HPDE6-E6E7 (cell line): ENCODE results near the gene CLIC3.
A peak's percentile ranks its signal among the peaks of the same experiment; 100 is the strongest.

Source experiments
- DNase-seq: peaks from one replicate; pipeline ENCODE4 v3.0.0; 2011; ENCODE audit warnings: missing footprints; ENCODE audit errors: extremely low spot score

CLIC3 gene

DNA sequence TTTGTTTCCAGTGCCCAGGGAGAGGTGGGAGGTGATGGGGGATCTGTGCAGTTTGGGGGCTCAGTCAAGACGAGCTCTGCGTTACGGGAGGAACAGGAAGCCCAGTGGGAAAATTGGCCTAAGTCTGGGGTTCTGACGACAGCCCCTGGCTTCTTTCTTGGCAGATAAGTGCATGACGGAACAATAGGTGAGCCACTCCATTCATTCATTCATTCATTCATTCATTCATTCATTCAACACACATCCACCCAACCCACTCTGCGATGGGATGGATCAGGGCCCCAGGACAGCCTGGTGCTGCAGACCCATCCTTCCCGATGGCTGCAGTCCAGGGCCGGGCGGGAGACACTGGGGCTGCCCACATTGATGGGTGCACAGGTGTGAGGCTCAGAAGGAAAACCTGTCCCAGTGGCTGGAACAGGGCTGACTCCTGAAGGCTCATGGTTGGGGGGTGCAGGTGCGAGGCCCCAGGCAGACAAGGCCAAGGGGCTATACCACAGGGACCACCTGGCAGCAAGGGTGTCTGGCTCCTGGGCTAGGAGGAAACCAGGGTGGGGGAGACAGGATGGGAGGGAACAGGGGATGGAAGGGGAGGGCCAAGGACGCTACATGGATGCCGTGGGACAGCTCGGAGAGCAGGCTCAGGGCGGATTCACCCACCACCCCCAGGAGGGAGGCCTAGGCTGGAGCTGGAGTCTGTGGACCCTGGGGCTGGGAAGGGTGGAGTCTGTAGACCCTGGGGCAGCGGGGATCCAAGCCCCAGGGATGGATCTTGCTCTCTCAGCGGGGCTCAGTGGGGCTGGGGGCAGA is 15.5 kb downstream of the CLIC3 start:
- no peak for DNase-seq

DNA sequence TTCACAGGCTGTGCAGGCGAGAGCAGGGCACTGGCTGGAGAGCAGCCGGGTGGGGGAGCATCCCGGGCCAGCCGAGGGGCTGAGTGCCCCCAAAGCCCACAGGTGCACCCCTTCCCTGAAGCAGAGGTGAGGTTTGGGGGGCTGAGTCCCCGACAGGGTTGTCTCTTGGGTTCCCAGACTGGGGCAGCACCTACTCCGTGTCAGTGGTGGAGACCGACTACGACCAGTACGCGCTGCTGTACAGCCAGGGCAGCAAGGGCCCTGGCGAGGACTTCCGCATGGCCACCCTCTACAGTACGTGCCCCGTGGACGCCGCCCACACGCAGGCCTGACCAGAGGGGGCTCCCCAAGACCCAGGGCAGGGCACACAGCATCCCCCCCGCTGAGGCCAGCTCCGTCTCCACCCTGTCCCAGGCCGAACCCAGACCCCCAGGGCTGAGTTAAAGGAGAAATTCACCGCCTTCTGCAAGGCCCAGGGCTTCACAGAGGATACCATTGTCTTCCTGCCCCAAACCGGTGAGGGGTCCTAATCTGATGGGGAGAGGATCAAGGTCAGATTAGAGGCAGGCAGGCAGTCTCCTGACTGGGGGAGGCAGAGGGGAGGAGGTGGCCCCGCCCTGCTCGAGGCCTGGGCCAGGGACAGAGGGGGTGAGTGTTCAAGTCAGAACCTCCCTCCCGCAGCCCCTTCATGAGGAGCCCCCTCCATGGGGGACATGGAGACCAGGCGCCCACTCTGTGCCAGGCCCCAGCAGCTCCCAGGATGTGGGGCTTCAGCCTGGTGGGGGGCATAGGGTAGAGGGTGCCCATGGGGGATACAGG is 16.4 kb downstream of the CLIC3 start:
- no peak for DNase-seq

DNA sequence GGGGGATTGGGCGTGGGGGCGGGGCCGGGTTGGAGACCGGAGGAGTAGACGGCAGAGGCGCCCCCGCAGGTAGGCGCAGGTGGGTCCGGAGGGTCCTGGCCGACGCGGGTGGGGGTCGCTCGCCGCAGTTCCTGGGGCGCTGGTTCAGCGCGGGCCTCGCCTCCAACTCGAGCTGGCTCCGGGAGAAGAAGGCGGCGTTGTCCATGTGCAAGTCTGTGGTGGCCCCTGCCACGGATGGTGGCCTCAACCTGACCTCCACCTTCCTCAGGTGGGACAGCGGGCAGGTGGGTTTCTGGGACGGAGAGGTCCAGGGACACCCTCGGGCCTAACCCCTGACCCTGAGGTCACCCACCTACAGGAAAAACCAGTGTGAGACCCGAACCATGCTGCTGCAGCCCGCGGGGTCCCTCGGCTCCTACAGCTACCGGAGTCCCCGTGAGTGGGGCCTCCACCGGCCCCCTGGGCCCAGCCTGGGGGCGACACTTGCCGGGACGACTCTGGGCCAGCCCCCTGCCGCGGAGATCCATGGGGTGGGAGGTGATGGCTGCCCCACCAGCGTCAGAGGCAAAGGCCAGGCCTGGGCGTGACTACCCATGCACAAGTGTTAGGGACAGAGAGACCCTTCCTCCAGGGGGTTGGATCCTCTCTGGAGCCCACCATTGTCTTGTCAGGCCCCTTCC is 17.4 kb downstream of the CLIC3 start:
- DNase-seq = no peak

DNA sequence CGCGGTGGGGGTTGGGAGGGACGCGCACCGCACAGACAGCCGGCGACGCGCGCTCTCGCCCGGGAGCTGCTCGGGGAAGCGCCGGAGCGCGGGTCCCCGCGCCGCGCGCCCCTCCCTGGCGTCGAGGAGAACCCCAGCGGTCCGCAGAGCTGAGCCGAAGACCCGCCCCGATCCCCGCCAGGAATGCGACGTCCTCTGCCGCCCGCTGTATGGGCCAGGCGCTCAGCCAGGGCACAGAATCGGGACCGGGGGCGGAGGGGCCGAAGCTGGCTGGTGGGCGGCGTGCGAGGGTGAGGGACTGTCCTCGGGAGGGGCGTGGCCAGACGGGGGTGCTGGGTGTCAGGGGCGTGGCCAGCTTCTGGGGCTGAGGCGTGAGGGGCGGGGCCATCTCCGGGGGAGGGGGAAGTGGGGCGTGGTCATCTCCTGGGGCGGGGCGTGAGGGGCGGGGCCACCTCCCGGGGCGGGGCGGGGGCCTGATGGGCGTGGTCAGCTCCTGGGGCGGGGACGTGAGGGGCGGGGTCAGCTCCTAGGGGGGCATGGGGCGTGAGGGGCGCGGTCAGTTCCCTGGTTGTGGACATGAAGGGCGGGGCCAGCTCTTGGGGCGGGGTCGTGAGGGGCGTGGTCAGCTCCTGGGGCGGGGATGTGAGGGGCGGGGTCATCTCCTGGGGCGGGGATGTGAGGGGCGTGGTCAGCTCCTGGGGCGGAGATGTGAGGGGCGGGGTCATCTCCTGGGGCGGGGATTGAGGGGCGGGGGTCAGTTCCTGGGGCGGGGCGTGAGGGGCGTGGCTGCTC is 18.1 kb downstream of the CLIC3 start:
- DNase-seq = peak; percentile 79

DNA sequence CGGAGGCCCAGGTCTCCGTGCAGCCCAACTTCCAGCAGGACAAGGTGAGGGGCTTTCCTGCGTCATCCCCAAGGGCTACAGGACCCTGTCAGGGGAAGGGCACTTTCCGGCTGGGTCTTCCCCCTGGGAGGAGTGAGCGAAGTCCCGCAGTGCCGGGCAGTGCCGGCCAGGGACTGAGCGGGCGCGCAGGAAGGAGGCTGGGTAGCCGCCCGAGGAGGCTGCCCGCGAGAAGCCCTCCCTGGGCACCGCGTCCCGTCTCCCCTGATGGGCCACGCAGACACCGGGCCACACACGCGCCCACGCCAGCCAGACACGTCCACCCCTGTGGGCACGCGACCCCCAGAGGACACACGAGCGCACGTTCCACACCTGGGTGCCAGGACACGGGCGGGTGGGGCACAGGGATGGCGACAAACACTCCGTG is 18.7 kb downstream of the CLIC3 start:
- DNase-seq = no peak

DNA sequence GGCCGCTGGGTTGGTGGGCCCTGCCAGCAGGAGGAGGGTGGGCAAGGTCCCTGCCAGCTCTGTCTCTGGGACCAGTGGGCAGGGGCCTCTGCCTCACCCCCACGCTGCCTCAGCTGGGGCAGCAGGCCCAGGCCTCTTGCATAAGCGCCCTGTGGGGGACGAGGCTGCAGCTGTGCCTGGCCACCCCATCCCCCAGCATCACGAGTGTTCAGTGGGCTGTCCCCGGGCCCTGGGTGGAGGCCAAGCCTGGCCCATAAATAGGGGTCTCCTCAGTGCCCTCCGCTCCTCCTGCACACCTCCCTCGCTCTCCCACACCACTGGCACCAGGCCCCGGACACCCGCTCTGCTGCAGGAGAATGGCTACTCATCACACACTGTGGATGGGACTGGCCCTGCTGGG is 19.1 kb downstream of the CLIC3 start, which contains the start of gene PTGDS:
Gene PTGDS (plus strand): TSS at position 282 of the 400 bp plus-strand sequence. CDS start 75 bp downstream, at position 357.
- no peak for DNase-seq

DNA sequence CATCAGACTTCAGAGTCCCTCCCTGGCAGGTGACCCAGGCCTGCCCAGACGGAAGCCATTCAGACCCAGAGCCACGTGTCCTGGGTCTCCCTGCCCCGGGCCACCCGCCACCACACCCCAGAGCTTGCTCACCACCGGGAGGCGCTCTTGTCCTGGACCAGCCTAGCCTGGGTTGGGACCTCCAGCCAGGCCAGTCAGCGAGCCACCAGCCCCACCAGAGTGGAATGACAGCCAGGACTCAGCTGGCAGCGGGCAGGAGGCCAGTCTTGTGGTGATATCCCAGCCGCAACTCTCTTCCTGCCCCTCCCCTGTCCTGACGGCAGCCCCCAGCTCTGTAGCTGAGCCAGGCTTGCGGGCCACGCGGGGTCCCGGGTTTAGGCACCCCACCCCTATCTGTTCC is 20.7 kb downstream of the CLIC3 start:
- no peak for DNase-seq

DNA sequence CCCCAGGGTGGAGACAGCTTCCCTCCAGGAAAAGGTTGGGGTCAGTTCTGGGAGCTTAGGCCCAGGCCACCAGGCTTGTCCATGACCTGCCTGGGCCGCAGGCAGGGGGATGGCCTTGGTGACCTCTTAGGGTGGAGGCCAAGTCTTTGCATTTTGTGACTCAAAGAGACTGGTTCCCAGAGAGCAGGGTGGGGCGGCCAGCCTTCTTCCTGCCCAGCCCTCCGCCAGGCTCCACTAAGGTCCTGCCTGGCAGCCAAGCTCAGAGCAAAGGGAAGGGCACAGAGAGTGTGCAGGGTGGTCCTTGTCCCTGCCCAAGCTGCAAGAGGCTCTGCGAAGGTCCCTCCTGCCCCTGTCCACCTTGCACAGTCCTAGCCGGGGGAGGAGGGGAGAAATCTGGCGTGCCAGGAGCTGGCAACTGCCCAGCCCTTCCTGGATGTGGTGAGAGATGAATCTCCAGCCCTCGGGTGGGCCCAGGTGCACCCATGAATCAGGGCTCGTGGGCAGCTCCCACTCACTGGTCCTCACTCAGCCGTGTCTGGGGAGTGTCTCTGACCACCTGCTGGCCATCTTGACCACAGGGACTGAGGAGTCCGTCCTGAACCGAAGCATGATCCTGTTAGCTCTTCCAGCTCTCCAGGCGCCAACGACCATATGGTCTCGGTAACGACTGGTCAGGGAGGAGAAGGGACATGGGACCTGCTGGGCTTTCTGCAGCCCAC is 21.4 kb downstream of the CLIC3 start:
- DNase-seq = no peak

DNA sequence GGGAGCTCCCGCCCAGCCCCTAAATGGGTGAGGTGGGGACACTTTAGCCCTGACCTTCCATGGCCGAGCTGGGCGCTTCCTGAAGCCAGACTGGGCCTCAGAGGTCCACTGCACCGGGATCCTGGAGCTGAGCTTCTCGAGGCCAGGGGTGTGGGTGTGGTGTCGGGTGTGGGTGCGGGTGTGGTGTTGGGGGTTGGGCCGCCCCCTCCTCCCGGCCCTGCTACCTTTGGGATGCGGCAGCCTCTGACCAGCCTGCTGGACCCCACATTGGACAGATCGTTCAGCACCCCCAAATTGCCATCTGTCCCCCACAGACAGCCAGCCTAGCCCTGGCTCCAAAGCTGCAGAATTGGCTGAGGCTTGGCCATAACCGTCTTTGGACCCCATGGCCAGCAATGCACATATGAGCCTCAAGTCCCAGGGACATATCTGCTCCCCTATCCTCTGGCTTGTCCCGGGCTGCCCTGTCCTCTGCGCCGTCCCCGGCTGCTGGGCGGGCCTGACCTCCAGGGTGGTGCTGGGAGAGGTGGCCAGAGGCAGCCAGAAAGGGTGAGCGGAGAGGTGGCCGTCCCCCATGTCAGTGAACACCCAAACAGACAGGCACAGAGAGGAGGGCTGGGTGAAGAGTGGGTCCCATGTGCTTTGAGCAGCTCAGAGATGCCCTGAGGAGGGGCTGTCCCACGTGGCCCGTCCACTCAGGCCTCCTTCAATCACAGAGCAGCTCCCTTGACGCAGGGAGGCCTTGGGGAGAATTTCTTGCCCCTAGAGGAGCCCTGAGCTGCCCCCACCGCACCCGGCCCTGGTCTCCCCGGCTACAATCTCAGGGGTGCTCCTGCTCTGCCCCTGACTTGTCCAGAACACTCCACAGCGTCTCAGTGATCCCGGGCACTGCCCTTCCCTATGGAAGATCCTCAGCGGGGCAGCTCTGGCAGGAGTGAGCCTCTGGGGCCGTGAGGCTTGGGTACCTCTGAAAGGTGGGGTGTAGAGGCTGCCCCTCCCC is 22.4 kb downstream of the CLIC3 start:
- no peak for DNase-seq

DNA sequence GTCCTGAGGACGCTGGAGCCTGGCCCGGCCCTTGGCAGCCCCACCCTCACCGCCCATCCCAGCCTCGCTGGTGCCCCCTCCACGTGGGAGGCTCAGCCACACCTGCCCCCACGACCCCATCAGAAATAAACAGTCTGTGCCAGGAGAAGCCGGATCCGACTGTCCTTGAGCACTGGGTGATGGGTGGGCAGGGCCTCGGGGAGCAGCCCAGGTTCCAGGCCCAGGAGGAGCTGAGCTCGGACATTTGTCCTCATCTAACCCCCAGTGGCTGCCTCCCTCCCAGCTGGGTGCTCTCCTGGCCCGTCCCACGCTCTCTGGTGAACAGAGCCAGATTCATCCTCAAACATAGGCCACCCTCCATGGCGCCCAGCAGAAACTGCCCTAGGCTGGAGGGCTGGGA is 23.6 kb downstream of the CLIC3 start:
- DNase-seq = no peak

DNA sequence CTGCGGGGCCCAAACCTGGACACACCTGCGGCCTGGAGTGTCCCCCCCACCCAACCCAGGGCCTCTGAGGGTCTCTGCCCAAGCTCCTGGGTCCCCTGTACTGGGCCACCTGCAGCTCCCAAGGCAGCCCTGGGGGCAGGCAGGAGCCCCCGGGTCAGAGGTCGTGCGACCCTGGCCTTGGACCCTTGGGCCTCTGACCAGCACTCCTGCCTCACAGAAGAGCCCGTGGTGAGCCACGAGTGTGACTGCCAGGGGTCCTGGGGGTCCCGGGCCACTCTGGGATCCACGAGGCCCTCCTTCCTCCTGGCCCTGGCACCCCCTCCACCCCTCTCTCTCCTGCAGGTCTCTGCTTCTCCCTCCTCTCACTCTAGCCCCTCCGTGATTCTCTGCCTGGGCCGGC is 24.0 kb downstream of the CLIC3 start:
- DNase-seq = no peak

DNA sequence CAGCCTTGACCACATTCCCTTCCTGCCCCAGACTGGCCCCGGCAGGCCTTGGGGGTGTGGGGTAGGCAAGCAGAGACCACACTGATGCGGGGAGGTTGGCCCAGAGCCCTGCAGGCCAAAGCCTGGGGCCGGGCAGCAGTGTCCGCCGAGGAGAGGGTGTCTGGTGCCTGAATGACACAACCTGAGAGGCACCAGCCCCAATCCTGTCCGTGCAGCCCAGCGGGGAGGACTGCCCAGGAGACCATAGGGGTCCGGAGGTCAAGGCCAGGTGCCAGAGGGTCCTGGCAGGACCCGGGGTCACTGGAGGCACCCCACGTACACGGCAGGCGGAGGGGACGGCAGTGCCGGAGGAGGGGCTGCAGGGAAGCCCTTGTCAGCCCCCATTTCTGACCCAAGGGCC is 24.6 kb downstream of the CLIC3 start:
- no peak for DNase-seq

DNA sequence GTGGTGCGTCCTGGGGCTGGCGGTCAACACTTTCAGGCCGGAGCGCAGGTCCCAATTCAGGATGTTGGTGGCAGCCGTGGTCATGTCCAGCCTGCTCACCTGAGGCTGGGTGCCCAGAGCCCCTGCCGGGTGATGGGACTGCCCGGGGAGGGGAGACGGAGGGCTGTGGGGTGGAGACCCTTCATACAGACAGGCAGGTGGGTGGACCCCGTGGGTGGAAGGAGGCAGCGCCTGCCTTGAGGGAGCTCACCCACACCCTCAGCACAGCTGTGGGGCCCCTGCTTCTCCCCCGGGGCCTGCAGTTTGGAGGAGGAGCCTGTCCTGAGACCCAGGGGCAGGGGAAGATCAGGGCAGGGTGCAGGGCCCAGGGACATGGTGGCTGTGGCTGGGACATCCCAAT is 26.0 kb downstream of the CLIC3 start:
- DNase-seq = no peak

DNA sequence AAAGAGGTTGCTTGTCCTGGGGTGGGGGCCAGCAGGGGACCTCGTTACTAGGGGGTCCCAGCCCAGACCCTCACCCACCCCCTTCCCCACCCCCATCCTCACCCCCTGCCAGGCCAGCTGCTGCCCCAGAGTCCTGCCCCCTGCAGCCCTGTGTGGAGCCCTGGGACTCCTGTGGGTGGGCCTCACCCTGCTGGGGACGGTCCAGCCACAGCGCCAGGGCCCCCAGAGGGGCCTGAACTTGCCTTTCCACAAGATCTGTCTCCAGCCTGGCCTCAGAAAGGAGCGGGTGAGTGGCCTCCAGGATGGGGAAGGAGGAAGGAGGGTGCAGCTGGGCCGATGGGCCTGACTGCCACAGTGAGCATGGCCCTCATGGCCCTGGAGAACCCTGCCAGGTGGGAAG is 26.6 kb downstream of the CLIC3 start:
- no peak for DNase-seq

DNA sequence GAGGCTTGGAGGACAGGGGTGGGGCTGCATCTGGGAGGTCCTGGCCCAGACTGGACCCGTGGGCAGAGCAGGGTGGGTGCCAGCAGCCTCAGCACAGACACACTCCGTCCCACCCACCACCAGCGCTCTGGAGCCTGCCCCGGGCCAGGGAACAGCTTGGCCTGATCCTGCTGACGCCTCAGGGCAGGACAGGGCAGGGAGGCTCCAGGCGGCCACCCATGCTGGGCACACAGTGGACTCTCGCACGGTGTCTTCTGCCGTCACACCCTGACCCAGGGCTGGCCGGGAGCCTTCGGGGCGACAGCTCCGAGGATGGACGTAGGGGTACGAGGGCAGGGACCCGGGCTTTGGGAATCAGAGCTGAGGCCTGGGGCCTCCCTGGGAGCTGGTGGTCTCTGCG is 27.2 kb downstream of the CLIC3 start:
- no peak for DNase-seq

DNA sequence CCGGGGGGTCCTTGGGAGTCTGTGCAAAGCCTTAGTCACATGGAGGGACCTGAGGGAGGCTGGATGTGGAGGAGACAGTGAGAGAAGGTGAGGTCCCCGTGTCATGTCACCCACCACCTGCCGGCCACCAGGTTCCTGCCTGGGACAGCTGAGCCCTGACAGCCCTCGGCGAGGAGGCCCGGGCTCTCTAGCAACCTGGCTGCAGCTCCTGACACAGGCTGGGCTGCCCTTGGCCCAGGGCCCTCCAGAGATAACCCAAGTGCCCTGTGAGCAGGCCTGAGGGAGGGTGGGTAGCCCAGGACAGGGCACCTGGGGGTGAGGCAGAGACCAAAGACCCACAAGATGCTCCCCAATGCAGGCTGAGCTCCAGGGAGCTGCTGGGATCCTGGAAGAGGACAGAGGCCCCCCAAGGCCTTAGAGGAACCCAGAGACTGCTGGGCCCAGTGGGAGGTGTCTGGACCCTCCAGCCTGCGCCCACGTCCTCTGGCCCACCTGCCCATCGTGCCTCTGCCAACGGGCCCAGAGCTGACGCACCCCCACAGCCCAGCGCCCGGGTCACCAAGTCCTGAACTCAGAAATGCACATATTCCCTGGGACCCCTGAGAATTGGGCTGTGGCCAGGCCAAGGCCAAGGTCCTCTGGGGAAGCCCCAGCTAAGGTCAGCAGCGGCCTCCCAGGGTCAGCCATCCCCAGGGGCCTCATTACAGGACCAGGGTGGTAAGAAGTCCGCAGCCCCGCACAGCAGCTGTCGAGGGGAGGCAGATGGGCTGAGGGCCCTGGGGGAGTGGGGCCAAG is 27.8 kb downstream of the CLIC3 start:
- no peak for DNase-seq

DNA sequence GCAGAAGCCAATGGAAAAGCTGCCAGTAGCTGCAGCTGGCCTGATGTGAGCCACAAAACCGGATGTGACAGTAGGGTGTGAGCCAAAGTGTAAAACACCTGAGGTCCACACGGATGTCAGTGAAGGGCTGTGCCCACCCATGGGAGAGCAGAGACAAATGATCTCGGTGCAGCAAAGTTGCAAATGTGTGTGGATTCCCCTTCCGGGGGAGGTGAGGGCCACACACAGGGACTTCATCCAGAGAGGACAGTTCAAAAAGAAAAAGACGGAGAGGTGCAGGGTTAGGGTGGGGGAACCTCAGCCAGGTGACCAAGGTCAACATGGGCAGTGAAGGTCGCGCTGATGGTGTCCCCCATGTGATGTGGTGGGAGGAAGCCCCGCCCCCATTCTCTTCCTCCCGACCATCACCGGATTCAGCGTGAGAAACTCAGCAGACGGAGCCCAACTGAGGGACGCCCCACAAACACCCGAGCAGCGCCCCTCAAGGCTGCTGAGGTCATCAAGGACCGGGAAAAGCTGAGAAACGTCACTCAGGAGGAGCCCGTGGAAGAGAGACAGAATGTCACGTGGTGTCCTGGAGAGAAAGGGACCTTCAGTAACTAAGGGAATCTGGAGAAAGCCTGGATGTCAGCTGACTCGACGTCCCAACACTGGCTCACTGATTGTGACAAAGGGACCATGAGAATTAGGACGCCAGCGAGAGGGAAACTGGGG is 30.4 kb downstream of the CLIC3 start:
- DNase-seq = no peak

DNA sequence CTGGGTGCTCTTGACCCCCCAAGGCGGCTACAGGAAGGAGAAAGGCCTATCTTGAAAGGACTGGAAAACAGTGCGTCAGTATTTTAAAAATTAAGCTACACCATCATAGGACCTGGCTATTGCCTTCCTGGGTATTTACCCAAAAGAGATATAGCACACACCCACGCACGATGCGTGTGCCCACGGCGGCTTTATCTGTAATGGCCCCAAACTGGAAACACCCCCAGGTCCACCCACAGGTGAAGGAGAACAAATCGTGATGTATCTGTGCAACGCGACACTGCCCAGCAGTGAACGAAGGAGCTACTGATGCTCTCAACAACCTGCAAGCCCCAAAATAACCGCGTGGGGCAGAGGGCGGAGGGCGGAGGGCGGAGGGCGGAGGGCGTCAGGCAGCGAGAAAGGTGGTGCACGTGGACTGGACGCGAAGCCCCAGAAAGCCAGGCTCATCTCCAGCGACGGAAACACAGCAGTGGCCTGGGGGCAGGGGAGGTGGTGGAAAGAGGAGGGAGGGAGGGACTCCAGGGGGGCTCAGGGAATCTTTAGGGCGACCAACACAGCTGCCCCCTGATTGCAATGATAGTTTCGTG is 31.4 kb downstream of the CLIC3 start:
- DNase-seq = no peak
